PC-3 (cell line): Measurements from ENCODE around the gene RBBP8NL.

Source experiments
- CTCF ChIP-seq: fragments of 300-600 bp; sonication (generic); conservative IDR thresholded peaks from 2 replicates; pipeline ENCODE4 v1.5.1; 2017; ENCODE audit warnings: antibody characterized with exemption, low read depth, mild to moderate bottlenecking, low read length
- EZH2phosphoT487 ChIP-seq: fragments of 300-600 bp; sonication (generic); IDR thresholded peaks from 2 replicates; pipeline ENCODE4 v1.6.1; 2018; ENCODE audit warnings: mild to moderate bottlenecking, antibody characterized with exemption, low read length, borderline replicate concordance

- no peak for TF ChIP-seq EZH2phosphoT487
- no peak for TF ChIP-seq CTCF
These were observed 56.3 kb downstream of the RBBP8NL start for GRCh38 chr20:62370807-62371587.
